HEK293T (cell line): Measurements from ENCODE around the gene RABAC1.

Experiments used
- CTCF ChIA-PET: fragments of 350-600 bp; formaldehyde crosslinking; extraction: SDS; loops from one replicate; lab custom pipeline; 2021; ENCODE audit warnings: antibody characterized with exemption, inconsistent platforms; lab: Yijun Ruan, JAX
- POLR2A ChIA-PET: fragments of 350-600 bp; formaldehyde crosslinking; extraction: SDS; loops from one replicate; lab custom pipeline; 2020; ENCODE audit warnings: antibody characterized with exemption, inconsistent platforms; lab: Yijun Ruan, JAX
- DNase-seq: peaks from one replicate; pipeline ENCODE4 v3.0.0; 2012; ENCODE audit warnings: mixed read lengths; ENCODE audit errors: extremely low spot score
- ARNT ChIP-seq: fragments of 450-650 bp; IDR thresholded peaks from 2 replicates; pipeline ENCODE4 v1.6.1; 2017; ENCODE audit warnings: mild to moderate bottlenecking
- BHLHE40 ChIP-seq: fragments of 450-650 bp; IDR thresholded peaks from 2 replicates; pipeline ENCODE4 v1.6.1; 2016; ENCODE audit warnings: mild to moderate bottlenecking, moderate library complexity, borderline replicate concordance
- CTBP1 ChIP-seq: fragments of 450-650 bp; IDR thresholded peaks from 2 replicates; pipeline ENCODE4 v1.6.1; 2016; ENCODE audit warnings: borderline replicate concordance
- ELF4 ChIP-seq: fragments of 450-650 bp; IDR thresholded peaks from 2 replicates; pipeline ENCODE4 v1.6.1; 2017; ENCODE audit warnings: antibody characterized with exemption
- FOXA1 ChIP-seq: fragments of 450-650 bp; IDR thresholded peaks from 2 replicates; pipeline ENCODE4 v1.6.1; 2016; ENCODE audit warnings: mild to moderate bottlenecking
- FOXK2 ChIP-seq: fragments of 450-650 bp; IDR thresholded peaks from 2 replicates; pipeline ENCODE4 v1.6.1; 2016; ENCODE audit warnings: mild to moderate bottlenecking
- FOXM1 ChIP-seq: fragments of 450-650 bp; IDR thresholded peaks from 2 replicates; pipeline ENCODE4 v1.6.1; 2017; ENCODE audit warnings: mild to moderate bottlenecking, borderline replicate concordance
- HDGF ChIP-seq: fragments of 450-650 bp; IDR thresholded peaks from 2 replicates; pipeline ENCODE4 v1.6.1; 2017; ENCODE audit warnings: antibody characterized with exemption, borderline replicate concordance
- L3MBTL2 ChIP-seq: fragments of 450-650 bp; conservative IDR thresholded peaks from 2 replicates; pipeline ENCODE4 v1.6.1; 2016; ENCODE audit warnings: mild to moderate bottlenecking
- LEF1 ChIP-seq: fragments of 450-650 bp; IDR thresholded peaks from 2 replicates; pipeline ENCODE4 v1.6.1; 2017; ENCODE audit warnings: mild to moderate bottlenecking, borderline replicate concordance
- NFRKB ChIP-seq: fragments of 450-650 bp; IDR thresholded peaks from 2 replicates; pipeline ENCODE4 v1.6.1; 2016; ENCODE audit warnings: mild to moderate bottlenecking, moderate library complexity
- PKNOX1 ChIP-seq: fragments of 450-650 bp; IDR thresholded peaks from 2 replicates; pipeline ENCODE4 v1.6.1; 2016
- SP1 ChIP-seq: fragments of 450-650 bp; IDR thresholded peaks from 2 replicates; pipeline ENCODE4 v1.6.1; 2017
- SUZ12 ChIP-seq: fragments of 450-650 bp; IDR thresholded peaks from 2 replicates; pipeline ENCODE4 v1.6.1; 2016; ENCODE audit warnings: mild to moderate bottlenecking
- ZNF384 ChIP-seq: fragments of 450-650 bp; IDR thresholded peaks from 2 replicates; pipeline ENCODE4 v1.6.1; 2016

Gene RABAC1

DNA sequence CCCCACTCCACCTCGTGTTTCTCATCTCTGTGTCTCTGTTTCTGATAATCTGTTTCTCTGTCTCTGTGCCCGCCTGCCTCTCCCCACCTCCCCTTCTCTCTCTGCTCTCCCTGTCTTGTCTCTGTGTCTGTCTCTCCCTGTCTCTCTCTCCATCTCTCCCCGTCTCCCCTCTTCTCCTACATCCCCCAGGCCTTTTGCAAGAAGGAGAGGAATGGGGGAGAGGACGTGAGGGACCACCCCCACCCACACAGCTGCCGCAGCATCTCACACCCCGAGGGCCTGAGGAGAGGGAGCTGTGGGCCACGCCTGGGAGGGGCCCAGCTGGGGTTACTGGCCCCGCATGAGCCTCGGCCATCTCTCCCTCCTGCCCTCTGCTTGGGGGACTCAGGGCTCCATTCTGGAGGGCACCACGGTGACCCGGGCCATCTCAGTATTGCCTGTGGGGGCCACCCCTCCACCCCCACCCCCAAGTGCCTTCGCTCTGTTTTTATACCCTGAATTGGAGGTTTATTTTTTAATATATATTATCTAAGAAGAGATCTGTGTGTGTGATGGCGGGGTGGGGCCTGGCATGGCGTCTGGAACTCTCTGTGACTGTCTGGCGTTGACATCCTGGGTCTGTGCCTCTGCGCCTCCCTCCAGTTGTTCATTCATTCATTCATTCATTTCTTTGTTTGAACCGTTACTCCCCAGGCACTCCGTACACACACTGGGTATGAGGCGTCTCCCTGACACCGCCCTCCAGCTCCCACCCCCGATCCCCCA is 52.0 kb downstream of the RABAC1 start:
- ChIA-PET CTCF (no interaction called here), POLR2A (no interaction called here)
- no peak for DNase-seq
- TF ChIP-seq NFRKB: no peak
- no peak for TF ChIP-seq BHLHE40
- no peak for TF ChIP-seq FOXK2
- TF ChIP-seq CTBP1: no peak
- no peak for TF ChIP-seq SP1
- TF ChIP-seq ARNT: no peak
- no peak for TF ChIP-seq LEF1
- no peak for TF ChIP-seq L3MBTL2
- TF ChIP-seq SUZ12: no peak
- no peak for TF ChIP-seq HDGF
- TF ChIP-seq FOXA1: no peak
- no peak for TF ChIP-seq PKNOX1
- no peak for TF ChIP-seq FOXM1
- no peak for TF ChIP-seq ELF4
- TF ChIP-seq ZNF384: no peak
